Esophagus mucosa (tissue), 1 donor: Measurements from ENCODE around the gene GABRR3. TPM values are rescaled to one million over a fixed set of nuclear protein-coding genes. Genes with fewer than 3 reads are reported as not detected.
A peak's percentile ranks its signal among the peaks of the same experiment; 100 is the strongest.

Source experiments
- ATAC-seq: fragments of 200-7000 bp; cut with Tn5 transposase; one replicate; pipeline ENCODE4 v1.9.1; 2020
- total RNA-seq: library from RNA; stranded (reverse); gene quantifications from one replicate; pipeline ENCODE4 v1.2.4, GENCODE V29; 2023
- donor health status: DM: yes; HTN: yes; CAD: no.

Gene GABRR3
- total RNA-seq, 1 donor from 2014 or later, result not detected

GRCh38 chr3:97988784-97989568 is 46.1 kb downstream of the GABRR3 start:
- no peak for ATAC-seq

DNA sequence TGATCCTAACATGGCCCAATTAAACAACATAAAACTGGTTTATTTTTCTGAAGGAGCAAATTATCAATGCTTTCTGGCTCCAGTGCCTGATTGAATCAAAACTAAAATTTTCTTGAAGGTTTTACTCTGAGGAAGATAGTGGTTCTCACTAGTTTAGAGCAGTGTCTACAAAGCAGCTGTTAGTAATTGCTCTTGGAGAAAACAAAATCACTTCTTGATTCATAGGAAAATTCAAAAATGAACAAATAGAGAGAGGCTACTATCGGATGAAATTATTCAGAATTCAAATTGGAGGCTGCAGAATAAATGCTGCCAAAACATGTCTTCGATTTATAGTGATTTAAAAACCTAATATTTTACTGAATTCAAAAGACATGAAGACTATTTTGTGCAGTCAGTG is 47.8 kb downstream of the GABRR3 start:
- ATAC-seq, result no peak

DNA sequence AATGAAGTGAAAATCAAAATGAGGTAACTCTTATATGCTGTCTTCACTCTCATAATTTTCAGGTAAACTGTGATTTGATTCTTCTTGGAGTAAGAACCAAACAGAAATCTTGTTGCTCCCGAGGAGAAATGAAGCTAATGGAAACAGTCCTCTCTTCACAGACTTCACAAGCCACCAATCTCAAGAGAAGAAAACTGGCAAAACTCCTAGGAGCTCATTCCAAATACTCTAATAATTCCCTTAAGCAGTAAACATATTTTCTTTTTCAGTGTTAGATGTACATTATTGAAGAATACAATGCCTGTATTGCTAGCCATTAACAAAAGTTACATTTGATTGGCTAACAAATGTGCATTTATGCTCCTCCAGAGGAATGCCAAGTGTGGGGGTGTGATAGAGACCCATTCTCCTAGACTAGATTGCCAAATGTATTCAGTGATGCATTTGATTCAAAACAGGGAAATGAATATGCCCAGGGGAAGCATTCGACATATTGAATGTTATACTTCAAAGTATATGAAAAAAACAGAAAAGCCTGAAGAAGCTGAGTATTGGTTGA is 51.1 kb downstream of the GABRR3 start:
- no peak for ATAC-seq

GRCh38 chr3:97981886-97982285 is 53.2 kb downstream of the GABRR3 start:
- no peak for ATAC-seq

GRCh38 chr3:97979610-97980009 is 55.5 kb downstream of the GABRR3 start:
- ATAC-seq, result peak; percentile 21

GRCh38 chr3:97975466-97975865 is 59.6 kb downstream of the GABRR3 start:
- ATAC-seq, result no peak

DNA sequence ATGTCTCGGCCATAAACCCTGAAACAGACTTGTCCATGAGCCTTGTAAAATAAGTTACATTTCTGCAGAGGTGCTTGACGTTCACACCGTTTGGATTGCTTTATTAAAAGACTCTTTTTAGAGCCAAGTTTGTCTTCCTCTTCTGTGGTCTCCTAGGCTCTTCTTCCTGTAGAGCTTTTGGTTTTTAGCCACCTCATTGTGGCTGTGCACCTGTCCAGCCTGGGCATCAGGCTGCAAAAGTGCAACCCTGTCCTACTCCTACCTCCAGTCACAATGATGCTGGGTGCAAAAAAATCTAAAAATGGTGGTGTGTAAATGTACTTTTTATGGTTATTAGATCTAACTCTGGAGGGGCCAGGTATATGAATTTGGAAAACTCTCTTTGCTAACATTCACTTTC is 60.1 kb downstream of the GABRR3 start:
- no peak for ATAC-seq

DNA sequence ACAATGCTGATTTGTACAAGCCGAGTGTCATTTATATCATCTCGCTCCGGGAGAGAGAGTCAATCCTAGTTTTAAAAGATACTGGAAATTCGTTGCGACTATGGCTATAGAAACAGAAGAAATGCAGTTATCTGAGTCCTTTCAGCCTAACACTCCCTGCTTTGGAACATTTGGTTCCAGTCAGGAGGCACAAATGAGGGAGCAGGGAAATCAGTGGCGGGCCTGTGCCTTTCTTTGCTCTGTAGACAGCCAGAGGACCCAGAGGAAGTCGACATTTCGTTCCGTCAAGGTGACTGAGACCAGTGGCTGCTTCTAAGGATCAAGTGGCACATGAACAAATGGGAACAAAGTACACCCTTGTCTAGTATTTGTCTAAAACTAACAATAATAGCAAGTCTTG is 62.1 kb downstream of the GABRR3 start:
- no peak for ATAC-seq

GRCh38 chr3:97971679-97972567 is 63.2 kb downstream of the GABRR3 start, which contains the start of gene RIOX2:
RIOX2 (minus strand) TSS chr3:97972431; CDS start chr3:97967593, 4,838 bp downstream.
- peak; percentile 97 for ATAC-seq

DNA sequence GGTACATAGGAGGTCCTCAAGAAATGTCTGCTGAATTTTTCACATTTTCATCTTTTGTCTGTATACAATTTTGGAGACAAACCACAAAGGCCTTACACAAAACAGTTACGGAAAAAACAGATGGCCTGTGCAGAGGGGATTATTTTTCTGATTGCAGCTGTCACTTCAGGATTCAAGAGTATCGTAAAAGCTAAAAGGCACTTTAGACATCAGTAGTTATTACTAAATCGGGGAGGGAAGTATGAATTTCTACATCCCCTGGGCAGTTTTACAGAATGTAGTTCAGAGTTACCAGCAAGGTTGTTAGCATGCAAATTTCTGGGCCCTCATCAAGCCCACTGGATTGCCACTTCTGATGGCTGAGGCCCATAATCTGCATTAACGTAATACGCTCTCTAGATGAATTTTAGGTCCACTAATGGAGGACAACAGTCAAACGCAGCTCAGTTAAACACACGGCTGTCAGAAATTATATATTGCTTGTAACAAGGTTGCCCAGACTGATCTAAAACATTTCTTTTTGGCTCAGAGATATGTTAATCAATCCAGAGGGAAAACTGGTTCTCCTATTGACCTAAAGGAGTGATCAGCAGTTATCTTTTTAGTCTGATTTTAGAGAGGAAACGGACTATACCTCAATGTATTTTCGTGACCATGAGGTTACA is 64.0 kb downstream of the GABRR3 start:
- no peak for ATAC-seq

DNA sequence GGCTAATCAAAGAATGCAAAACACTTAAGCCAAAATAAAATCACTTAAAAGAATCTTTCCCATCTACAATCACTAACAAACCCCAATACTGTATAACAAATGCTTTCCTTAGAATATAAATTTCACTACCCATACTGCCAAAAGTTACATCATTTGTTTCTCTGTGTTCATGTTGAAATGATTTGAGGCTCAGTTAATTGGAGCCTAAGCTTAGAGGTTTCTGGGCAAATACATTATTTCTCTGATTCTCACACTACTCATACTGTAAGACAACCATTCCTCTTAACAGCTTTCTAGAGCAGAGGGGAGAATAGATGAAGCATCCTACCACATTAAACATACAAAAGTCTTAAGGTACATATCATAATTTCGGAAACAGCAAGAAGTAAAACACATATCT is 65.0 kb downstream of the GABRR3 start:
- ATAC-seq, result no peak

DNA sequence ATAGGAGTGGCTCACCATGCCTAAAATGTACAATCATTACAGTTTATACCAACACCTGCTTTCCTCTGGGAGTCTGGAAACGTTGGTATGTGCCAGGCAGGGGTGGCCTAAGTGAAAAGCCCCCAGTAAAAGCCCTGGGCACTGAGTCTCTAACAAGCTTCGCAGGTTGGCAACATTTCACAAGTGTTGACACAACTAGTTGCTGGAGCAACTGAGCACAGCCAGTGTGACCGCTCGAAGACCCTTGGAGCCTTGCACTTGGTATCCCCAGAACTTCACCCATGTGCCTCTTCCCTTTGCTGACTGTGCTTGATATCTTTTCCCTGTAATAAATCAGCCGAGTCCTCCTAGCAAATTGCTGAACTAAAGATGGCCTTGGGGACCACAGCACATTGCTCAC is 65.6 kb downstream of the GABRR3 start:
- no peak for ATAC-seq

GRCh38 chr3:97968376-97968775 is 66.7 kb downstream of the GABRR3 start:
- no peak for ATAC-seq

DNA sequence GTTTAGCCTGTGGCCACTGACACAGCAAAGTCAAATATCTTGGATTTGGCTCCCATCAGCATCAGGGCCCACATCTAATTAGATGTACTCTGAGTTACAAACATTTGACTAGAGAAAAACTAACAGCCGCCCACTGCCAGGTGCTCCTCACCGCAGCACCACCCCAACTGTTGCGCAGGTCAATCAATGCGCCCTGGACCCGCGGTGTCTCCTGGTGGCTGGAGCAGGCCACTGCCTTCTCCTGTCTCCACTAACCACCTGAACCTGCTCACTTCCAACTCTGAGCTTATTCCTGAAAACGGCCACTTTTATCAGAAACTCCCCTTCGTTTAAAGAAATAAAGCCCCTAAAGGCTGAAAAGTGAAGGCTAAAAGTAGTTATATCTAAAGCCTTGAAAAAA is 67.1 kb downstream of the GABRR3 start:
- no peak for ATAC-seq

DNA sequence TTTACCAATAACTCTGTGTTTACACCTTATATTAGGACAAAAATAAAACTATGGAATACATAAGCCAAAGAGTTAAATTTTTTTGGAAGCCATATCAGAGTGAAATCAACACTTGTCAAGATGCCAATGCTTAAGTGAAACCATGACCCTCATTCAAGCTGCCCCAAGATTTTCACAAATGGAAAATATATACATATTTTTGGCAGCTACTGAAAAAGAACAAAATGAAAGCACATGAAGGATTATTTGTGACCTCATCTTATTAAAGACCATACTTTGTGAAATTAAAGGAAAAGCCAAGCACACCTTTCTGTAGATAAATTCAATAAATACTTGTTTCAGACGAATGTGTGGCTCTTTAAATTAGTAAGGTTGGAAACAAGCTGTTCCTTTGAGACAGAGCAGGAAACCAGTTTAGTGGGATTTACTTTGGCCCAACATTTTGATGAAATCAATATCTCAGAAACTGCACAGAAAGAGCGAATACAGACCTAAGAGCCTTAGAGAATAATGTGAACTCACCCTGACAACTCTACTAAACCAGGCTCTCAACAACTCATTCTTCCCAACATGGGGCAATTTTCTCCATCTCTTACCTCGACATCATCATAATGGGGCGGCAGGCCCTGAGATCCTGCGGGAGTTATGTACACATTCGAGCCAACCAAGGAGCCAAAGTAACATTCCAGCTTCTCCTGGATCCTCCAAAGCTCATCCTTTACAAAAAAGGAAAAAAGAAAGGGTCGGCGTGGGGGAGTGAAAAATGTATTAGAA is 73.9 kb downstream of the GABRR3 start:
- no peak for ATAC-seq

GRCh38 chr3:97960551-97960950 is 74.6 kb downstream of the GABRR3 start:
- no peak for ATAC-seq

- ATAC-seq, result no peak
Observed at GRCh38 chr3:97959872-97960271, 75.2 kb downstream of the GABRR3 start.

- ATAC-seq, result no peak
Observed at GRCh38 chr3:97958796-97959195, 76.3 kb downstream of the GABRR3 start.

GRCh38 chr3:97958396-97958795 is 76.7 kb downstream of the GABRR3 start:
- no peak for ATAC-seq

DNA sequence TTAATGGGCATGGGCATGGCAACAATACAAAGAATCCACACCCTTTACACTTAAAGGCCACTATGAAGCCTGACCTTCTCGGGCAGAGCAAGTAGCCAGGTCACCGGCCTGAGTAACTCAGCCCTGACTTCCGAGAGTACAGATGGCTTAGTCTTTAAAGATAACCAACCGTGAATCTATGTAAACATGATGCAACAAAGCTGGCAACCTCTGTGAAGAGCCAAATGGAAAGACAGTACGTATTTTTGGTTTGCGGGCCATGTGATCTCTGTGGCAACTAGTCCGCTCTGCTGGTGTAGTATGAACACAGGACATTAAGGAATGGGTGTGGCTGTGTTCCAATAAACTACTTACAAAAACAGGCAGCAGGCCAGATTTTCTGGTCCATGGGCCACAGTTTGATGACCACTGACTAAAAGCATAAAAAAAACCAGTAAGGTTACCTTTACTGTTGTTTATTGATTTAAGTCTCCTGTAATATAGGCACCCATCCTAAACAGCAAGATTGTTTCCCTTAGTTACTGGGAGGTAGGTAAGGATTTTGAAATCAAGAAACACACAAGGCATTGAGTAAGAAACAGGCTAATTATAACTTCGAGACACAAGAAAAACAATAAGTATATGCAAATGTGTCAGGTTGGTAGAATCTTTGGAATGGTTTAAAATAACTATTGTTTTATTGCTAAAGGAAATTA is 77.4 kb downstream of the GABRR3 start:
- ATAC-seq, result peak; percentile 56

DNA sequence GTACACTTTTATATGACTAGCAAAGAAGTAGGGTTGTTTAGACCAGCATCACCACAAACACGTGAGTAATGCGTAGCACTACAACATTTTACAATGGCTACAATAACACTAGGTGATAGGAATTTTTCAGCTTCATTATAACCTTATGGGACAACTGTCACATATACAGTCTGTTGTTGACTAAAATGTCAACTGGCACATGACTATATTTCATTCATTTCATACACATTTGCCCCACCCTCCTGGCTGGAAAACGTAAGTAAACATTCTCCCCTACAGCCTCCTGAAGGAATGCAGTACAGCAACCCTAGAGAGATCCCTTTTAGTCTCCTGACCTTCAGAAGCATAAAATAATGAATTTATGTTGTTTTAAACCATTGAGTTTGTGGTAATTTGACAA is 79.1 kb downstream of the GABRR3 start:
- no peak for ATAC-seq
